NT2/D1 (cell line): Measurements from ENCODE around the gene RASAL1.

Source experiments
- DNase-seq: peaks from one replicate; pipeline ENCODE4 v3.0.0-alpha.2; 2011; ENCODE audit warnings: low read depth, low spot score
- H3K27me3 ChIP-seq: 2 replicates; pipeline ENCODE4 v1.6.0; 2011; ENCODE audit warnings: mild to moderate bottlenecking; ENCODE audit not compliant: insufficient read length, insufficient read depth
- H3K36me3 ChIP-seq: 2 replicates; pipeline ENCODE4 v1.6.1; 2011; ENCODE audit warnings: mild to moderate bottlenecking, low read length, mixed read lengths; ENCODE audit not compliant: insufficient read depth, insufficient read length
- H3K4me1 ChIP-seq: 2 replicates; pipeline ENCODE4 v1.5.1; 2011; ENCODE audit not compliant: insufficient read depth, insufficient read length
- H3K4me3 ChIP-seq: 2 replicates; pipeline ENCODE4 v1.5.1; 2011; ENCODE audit warnings: low read depth; ENCODE audit not compliant: insufficient read length
- H3K9ac ChIP-seq: 2 replicates; pipeline ENCODE4 v1.6.0; 2011; ENCODE audit warnings: low read depth; ENCODE audit not compliant: insufficient read length
- H3K9me3 ChIP-seq: 2 replicates; pipeline ENCODE4 v1.5.1; 2011; ENCODE audit warnings: mild to moderate bottlenecking, low read length; ENCODE audit not compliant: insufficient read depth
- SUZ12 ChIP-seq: IDR thresholded peaks from 2 replicates; pipeline ENCODE4 v1.6.1; 2011; ENCODE audit not compliant: insufficient read length, insufficient read depth; ENCODE audit errors: extremely low read depth
- YY1 ChIP-seq: IDR thresholded peaks from 2 replicates; pipeline ENCODE4 v1.6.1; 2011; ENCODE audit not compliant: insufficient read length, insufficient read depth
- ZNF274 ChIP-seq: IDR thresholded peaks from 2 replicates; pipeline ENCODE4 v1.6.1; 2011; ENCODE audit warnings: mild to moderate bottlenecking, low read depth, low read length

Gene RASAL1

DNA sequence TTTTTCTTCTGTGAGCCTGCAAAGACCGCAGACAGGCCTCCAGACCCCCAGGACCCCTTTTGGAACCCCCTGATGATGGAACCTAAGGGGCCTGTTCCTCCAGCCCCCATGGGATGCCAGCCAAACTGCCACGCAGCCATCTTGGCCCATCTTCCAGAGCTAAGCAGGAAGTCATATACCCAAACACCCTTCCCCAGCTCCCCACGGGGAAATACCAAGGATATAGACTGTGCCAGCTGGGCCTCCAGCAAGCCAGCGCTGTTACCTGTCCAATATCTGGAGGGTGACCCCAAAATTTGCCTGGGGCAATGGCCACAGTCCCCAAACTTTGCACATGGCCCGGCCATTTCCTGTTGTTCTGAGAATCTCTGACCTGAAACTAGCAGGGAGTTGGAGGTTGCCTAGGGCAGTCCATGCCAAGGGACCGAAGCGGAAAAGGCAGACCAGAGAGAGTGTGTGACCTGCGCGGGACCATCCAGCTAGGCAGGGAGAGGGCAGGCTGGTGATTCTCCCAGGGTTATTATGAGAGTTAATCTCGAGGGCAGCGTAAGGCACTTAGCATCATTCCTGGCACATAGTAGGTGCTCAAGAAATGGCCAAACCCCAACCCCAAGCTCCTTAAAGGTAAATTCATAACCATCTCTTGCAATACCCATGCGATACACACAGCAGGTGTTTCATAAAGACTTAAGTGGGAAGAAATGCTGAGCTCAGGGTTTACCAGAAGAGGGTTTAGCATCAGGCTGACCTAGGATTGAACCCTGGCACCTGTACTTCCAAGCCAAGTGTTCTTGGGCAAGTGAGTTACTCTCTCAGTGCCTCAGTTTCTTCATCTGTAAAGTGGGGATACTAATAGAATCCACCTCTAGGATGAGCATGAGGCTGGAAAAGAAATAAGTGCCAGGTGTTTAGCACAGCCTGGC, 2.6 kb upstream of the RASAL1 start:
- no peak overlapping the region for H3K9ac ChIP-seq
- H3K9me3 ChIP-seq, result no peaks in the 10 kb centered on the region
- DNase-seq, result no peak
- H3K36me3 ChIP-seq, result no peaks in the 10 kb centered on the region
- peaks cover 12% of the 10 kb centered on the region for H3K27me3 ChIP-seq
- no peak for TF ChIP-seq ZNF274
- no peak for TF ChIP-seq SUZ12
- no peak for TF ChIP-seq YY1
- H3K4me1 ChIP-seq, result peaks cover 9% of the 10 kb centered on the region
- H3K4me3 ChIP-seq, result no peak overlapping the region

DNA sequence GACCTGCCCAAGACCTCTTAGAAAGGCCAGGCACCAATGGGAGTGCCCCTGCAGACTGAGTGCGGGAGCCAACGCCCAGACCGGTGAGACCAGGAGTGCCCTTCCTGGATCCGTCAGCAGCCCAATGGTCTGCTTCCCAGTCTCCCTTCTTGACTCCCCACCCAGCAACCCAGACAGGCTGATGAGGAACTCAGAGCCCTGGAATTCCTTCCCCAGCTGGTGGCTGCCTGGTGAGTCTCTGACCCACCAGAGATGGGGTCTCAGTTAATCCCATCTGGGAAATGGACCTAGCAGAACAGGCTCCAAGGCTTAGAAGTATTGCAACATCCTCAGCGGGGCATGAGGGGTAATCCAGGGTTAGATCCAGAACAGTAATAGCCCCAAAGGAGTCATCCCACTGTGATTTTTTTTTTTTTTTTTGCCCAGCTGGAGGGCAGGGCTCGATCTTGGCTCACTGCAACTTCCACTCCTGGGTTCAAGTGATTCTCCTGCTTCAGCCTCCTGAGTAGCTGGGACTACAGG, 1.5 kb upstream of the RASAL1 start:
- H3K4me1 ChIP-seq, result peaks cover 6% of the 10 kb centered on the region

GRCh38 chr12:113136128-113136989, 798 bp upstream of the RASAL1 start:
- Histone ChIP-seq H3K9me3 (no peaks in the 10 kb centered on the region), H3K27me3 (peaks cover 12% of the 10 kb centered on the region), H3K4me1 (peaks cover 6% of the 10 kb centered on the region), H3K4me3 (peak overlapping the region; percentile 13), H3K9ac (no peak overlapping the region), H3K36me3 (no peaks in the 10 kb centered on the region)
- DNase-seq, result no peak
- TF ChIP-seq SUZ12 (no peak), YY1 (no peak), ZNF274 (no peak)

More for the DNA sequence above, 1.5 kb upstream of the RASAL1 start:
- Histone ChIP-seq H3K4me3 (no peak overlapping the region), H3K36me3 (no peaks in the 10 kb centered on the region), H3K9me3 (no peaks in the 10 kb centered on the region), H3K27me3 (peaks cover 12% of the 10 kb centered on the region), H3K9ac (no peak overlapping the region)
- no peak for DNase-seq
- no peak for TF ChIP-seq YY1
- TF ChIP-seq SUZ12, result no peak
- no peak for TF ChIP-seq ZNF274

DNA sequence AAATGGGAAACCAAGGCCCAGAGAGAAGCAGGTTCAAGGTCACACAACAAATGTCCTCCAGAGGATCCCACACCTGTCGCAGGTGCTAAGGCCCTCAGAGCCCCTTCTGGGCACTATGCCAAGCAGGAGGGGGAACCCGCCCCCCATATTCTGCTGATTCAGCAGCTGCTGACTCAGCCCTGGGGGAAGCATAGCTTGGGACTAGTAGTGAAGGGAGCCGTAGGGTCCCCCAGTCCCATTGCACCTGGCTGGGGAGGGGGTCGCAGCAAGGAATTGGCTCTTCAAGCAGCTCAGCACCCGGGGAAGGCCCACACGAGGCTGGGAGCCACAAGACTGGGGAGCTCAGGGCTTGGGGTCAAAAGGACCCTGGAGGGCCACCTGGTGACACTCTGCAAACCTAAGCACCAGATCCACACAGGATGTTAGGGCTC, 1.0 kb downstream of the RASAL1 start:
- Histone ChIP-seq H3K4me3 (peak overlapping the region; percentile 78), H3K4me1 (peaks cover 12% of the 10 kb centered on the region)

GRCh38 chr12:113134071-113134470, 1.5 kb downstream of the RASAL1 start:
- no peak overlapping the region for H3K9ac ChIP-seq
- no peaks in the 10 kb centered on the region for H3K36me3 ChIP-seq
- peaks cover 15% of the 10 kb centered on the region for H3K4me1 ChIP-seq
- no peaks in the 10 kb centered on the region for H3K9me3 ChIP-seq
- DNase-seq, result no peak
- H3K4me3 ChIP-seq, result no peak overlapping the region
- H3K27me3 ChIP-seq, result peaks cover 12% of the 10 kb centered on the region
- TF ChIP-seq ZNF274, result no peak
- TF ChIP-seq YY1, result no peak
- TF ChIP-seq SUZ12, result no peak

More for the DNA sequence above, 1.0 kb downstream of the RASAL1 start:
- DNase-seq, result no peak
- no peaks in the 10 kb centered on the region for H3K9me3 ChIP-seq
- no peak for TF ChIP-seq ZNF274
- no peak for TF ChIP-seq SUZ12
- no peak for TF ChIP-seq YY1
- H3K36me3 ChIP-seq, result no peaks in the 10 kb centered on the region
- peaks cover 12% of the 10 kb centered on the region for H3K27me3 ChIP-seq
- H3K9ac ChIP-seq, result peak overlapping the region; percentile 81

- Histone ChIP-seq H3K27me3 (peaks cover 12% of the 10 kb centered on the region), H3K9me3 (no peaks in the 10 kb centered on the region), H3K4me1 (peaks cover 15% of the 10 kb centered on the region), H3K9ac (no peak overlapping the region), H3K4me3 (no peak overlapping the region), H3K36me3 (no peaks in the 10 kb centered on the region)
- TF ChIP-seq YY1 (no peak), SUZ12 (no peak), ZNF274 (no peak)
- no peak for DNase-seq
Observed at GRCh38 chr12:113133666-113134065, 1.9 kb downstream of the RASAL1 start.
